KMS-11 (cell line): ENCODE measurements around the gene DND1.

Experiments used
- H2AFZ ChIP-seq: fragments of 200-600 bp; sonication (generic); 2 replicates; pipeline ENCODE4 v1.6.1; 2016; ENCODE audit warnings: antibody characterized with exemption, mixed run types, low read depth
- H3K27ac ChIP-seq: fragments of 200-600 bp; sonication (generic); 2 replicates; pipeline ENCODE4 v1.6.1; 2016; ENCODE audit warnings: mild to moderate bottlenecking, mixed run types
- H3K27me3 ChIP-seq: fragments of 200-600 bp; sonication (generic); 2 replicates; pipeline ENCODE4 v1.6.1; 2017; ENCODE audit warnings: mild to moderate bottlenecking, low read depth, mixed run types, moderate library complexity; ENCODE audit not compliant: insufficient read depth
- H3K36me3 ChIP-seq: fragments of 200-600 bp; sonication (generic); 2 replicates; pipeline ENCODE4 v1.6.1; 2017; ENCODE audit warnings: mild to moderate bottlenecking, mixed run types; ENCODE audit not compliant: insufficient read depth
- H3K4me1 ChIP-seq: fragments of 200-600 bp; sonication (generic); 2 replicates; pipeline ENCODE4 v1.6.1; 2016; ENCODE audit warnings: mild to moderate bottlenecking, low read depth, mixed run types; ENCODE audit not compliant: poor library complexity, severe bottlenecking
- H3K4me2 ChIP-seq: fragments of 200-600 bp; sonication (generic); 2 replicates; pipeline ENCODE4 v1.7.0; 2016; ENCODE audit warnings: mild to moderate bottlenecking, mixed run types
- H3K4me3 ChIP-seq: fragments of 200-600 bp; sonication (generic); IDR thresholded peaks from 2 replicates; pipeline ENCODE4 v1.6.1; 2017; ENCODE audit warnings: low read depth, low read length, mixed read lengths; ENCODE audit not compliant: insufficient read depth
- H3K79me2 ChIP-seq: fragments of 200-600 bp; sonication (generic); 2 replicates; pipeline ENCODE4 v1.6.1; 2016; ENCODE audit warnings: low read depth, mixed run types; ENCODE audit not compliant: insufficient read depth
- H3K9ac ChIP-seq: fragments of 200-600 bp; sonication (generic); 2 replicates; pipeline ENCODE4 v1.6.1; 2016; ENCODE audit warnings: mild to moderate bottlenecking, mixed run types
- H4K20me1 ChIP-seq: fragments of 200-600 bp; sonication (generic); 2 replicates; pipeline ENCODE4 v1.6.1; 2016; ENCODE audit warnings: mild to moderate bottlenecking, mixed run types; ENCODE audit not compliant: insufficient read depth
- TF ChIP-seq, protein P1 (sequence below): fragments of 200-600 bp; sonication (generic); conservative IDR thresholded peaks from 2 replicates; pipeline ENCODE4 v1.6.1; 2017; ENCODE audit warnings: low read depth, mild to moderate bottlenecking, antibody characterized with exemption, low read length, moderate library complexity, mixed read lengths

Gene DND1

GRCh38 chr5:140700177-140701144, 27.1 kb upstream of the DND1 start, which contains the start of gene ZMAT2:
ZMAT2 (plus strand) TSS chr5:140700447; CDS start chr5:140700461, 14 bp downstream.
- no peaks in the 10 kb centered on the region for H3K4me1 ChIP-seq
- H3K27ac ChIP-seq: no peak within 1 kb of the TSS
- no peak within 1 kb of the TSS; the same call in 1 of the 2 replicates for H3K9ac ChIP-seq
- peak within 1 kb of the TSS; percentile 8; the same call in 1 of the 2 replicates for H3K4me2 ChIP-seq
- no peaks in the 10 kb centered on the region for H3K27me3 ChIP-seq
- H3K79me2 ChIP-seq: no peaks in the 10 kb centered on the region
- H3K36me3 ChIP-seq: peaks cover 9% of the 10 kb centered on the region; the same call in 1 of the 2 replicates
- TF ChIP-seq, protein P1, sequence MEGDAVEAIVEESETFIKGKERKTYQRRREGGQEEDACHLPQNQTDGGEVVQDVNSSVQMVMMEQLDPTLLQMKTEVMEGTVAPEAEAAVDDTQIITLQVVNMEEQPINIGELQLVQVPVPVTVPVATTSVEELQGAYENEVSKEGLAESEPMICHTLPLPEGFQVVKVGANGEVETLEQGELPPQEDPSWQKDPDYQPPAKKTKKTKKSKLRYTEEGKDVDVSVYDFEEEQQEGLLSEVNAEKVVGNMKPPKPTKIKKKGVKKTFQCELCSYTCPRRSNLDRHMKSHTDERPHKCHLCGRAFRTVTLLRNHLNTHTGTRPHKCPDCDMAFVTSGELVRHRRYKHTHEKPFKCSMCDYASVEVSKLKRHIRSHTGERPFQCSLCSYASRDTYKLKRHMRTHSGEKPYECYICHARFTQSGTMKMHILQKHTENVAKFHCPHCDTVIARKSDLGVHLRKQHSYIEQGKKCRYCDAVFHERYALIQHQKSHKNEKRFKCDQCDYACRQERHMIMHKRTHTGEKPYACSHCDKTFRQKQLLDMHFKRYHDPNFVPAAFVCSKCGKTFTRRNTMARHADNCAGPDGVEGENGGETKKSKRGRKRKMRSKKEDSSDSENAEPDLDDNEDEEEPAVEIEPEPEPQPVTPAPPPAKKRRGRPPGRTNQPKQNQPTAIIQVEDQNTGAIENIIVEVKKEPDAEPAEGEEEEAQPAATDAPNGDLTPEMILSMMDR: no peak
- no peaks in the 10 kb centered on the region for H4K20me1 ChIP-seq
- H2AFZ ChIP-seq: no peak within 1 kb of the TSS
- H3K4me3 ChIP-seq: no peak within 1 kb of the TSS

- Histone ChIP-seq H3K4me3 (no peak overlapping the region), H3K36me3 (0 out of 2 replicates have a peak, but pooled peaks cover 4% of the 10 kb centered on the region)
- TF ChIP-seq, protein P1: no peak
Observed at GRCh38 chr5:140696891-140697492, 23.6 kb upstream of the DND1 start.

GRCh38 chr5:140694276-140694675, 20.9 kb upstream of the DND1 start:
- no peaks in the 10 kb centered on the region for H3K27me3 ChIP-seq
- no peak overlapping the region for H3K27ac ChIP-seq
- H3K9ac ChIP-seq: no peak overlapping the region
- peaks cover 31% of the 10 kb centered on the region; the same call in 1 of the 2 replicates for H3K79me2 ChIP-seq
- H4K20me1 ChIP-seq: no peaks in the 10 kb centered on the region
- H3K4me1 ChIP-seq: peaks cover 12% of the 10 kb centered on the region
- no peak overlapping the region for H3K4me3 ChIP-seq
- 0 out of 2 replicates have a peak, but pooled peaks cover 4% of the 10 kb centered on the region for H3K36me3 ChIP-seq
- H2AFZ ChIP-seq: no peak overlapping the region
- TF ChIP-seq, protein P1: no peak
- no peak overlapping the region for H3K4me2 ChIP-seq

More at GRCh38 chr5:140696891-140697492, 23.6 kb upstream of the DND1 start:
- Histone ChIP-seq H3K79me2 (peaks cover 13% of the 10 kb centered on the region; the same call in 1 of the 2 replicates), H3K27ac (no peak overlapping the region), H3K4me2 (no peak overlapping the region), H4K20me1 (no peaks in the 10 kb centered on the region), H3K27me3 (no peaks in the 10 kb centered on the region), H3K4me1 (peaks cover 5% of the 10 kb centered on the region), H3K9ac (no peak overlapping the region), H2AFZ (no peak overlapping the region)

GRCh38 chr5:140690941-140691924, 17.9 kb upstream of the DND1 start, which contains the start of the genes HARS1 and HARS2:
HARS1 (minus strand) TSS chr5:140691370; CDS start chr5:140691304, 66 bp downstream.
HARS2 (plus strand) TSS chr5:140691455; CDS start chr5:140691649, 194 bp downstream.
- peaks cover 19% of the 10 kb centered on the region for H3K4me1 ChIP-seq
- peak within 1 kb of the TSS; percentile 93 for H2AFZ ChIP-seq
- no peak within 1 kb of the TSS for H3K4me3 ChIP-seq
- H3K27me3 ChIP-seq: no peaks in the 10 kb centered on the region
- peak within 1 kb of the TSS; percentile 95 for H3K4me2 ChIP-seq
- no peaks in the 10 kb centered on the region for H4K20me1 ChIP-seq
- no peaks in the 10 kb centered on the region for H3K36me3 ChIP-seq
- peak within 1 kb of the TSS; percentile 69 for H3K9ac ChIP-seq
- H3K79me2 ChIP-seq: peaks cover 32% of the 10 kb centered on the region; the same call in 1 of the 2 replicates
- TF ChIP-seq, protein P1: no peak
- peak within 1 kb of the TSS; percentile 60 for H3K27ac ChIP-seq
